AG09319 (cell line): ENCODE measurements around the gene PRKAG3.
A peak's percentile ranks its signal among the peaks of the same experiment; 100 is the strongest.

ENCODE experiments used
- DNase-seq: peaks from one replicate; pipeline ENCODE4 v3.0.0-alpha.2; 2010; ENCODE audit warnings: low read depth; ENCODE audit errors: extremely low read depth
- TF ChIP-seq, protein P1 (sequence below): IDR thresholded peaks from 2 replicates; pipeline ENCODE4 v1.5.1; 2011; ENCODE audit warnings: low read depth, mild to moderate bottlenecking, inconsistent platforms, low read length, moderate library complexity

The PRKAG3 gene

GRCh38 chr2:218788529-218789255 lies 42.9 kb downstream of the PRKAG3 start:
- TF ChIP-seq, protein P1, sequence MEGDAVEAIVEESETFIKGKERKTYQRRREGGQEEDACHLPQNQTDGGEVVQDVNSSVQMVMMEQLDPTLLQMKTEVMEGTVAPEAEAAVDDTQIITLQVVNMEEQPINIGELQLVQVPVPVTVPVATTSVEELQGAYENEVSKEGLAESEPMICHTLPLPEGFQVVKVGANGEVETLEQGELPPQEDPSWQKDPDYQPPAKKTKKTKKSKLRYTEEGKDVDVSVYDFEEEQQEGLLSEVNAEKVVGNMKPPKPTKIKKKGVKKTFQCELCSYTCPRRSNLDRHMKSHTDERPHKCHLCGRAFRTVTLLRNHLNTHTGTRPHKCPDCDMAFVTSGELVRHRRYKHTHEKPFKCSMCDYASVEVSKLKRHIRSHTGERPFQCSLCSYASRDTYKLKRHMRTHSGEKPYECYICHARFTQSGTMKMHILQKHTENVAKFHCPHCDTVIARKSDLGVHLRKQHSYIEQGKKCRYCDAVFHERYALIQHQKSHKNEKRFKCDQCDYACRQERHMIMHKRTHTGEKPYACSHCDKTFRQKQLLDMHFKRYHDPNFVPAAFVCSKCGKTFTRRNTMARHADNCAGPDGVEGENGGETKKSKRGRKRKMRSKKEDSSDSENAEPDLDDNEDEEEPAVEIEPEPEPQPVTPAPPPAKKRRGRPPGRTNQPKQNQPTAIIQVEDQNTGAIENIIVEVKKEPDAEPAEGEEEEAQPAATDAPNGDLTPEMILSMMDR, result no peak
- DNase-seq, result peak; percentile 28

DNA sequence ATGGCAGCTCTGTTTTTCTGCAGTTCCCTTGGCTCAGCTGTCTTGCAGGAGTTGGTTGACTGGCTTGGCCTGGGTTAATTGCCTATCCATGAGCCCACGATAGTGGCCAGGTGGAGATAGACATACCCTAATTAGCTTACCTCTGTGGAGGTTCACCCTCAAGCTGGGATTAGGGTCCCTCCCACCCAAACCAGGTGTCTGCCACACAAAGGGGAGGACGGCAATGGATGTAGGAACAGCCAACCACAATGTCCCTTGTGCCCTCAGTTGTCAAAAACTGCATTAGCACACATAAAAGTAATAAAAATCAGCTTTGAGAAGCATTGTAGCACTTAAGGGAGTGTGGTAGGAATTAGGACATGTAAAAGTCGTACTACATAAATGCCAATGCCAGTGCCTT lies 45.5 kb downstream of the PRKAG3 start:
- TF ChIP-seq, protein P1, result no peak
- no peak for DNase-seq

DNA sequence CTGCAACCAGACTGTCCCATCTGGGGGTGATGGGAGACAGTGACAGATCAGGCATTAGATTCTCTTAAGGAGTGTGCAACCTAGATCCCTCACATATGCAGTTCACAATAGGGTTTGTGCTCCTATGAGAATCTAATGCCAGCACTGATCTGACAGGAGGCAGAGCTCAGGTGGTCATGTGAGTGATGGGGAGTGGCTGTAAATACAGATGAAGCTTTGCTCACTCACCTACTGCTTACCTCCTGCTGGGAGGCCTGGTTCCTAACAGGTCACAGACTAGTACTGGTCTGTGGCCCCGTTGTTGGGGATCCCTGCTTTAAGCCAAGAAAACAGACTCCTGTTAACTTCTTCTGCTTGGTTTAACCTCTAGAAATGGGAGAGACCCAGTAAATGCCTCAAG lies 46.5 kb downstream of the PRKAG3 start:
- TF ChIP-seq, protein P1, result no peak
- DNase-seq, result no peak

- DNase-seq, result no peak
- TF ChIP-seq, protein P1, result no peak
Observed at GRCh38 chr2:218783688-218784087, 47.9 kb downstream of the PRKAG3 start.

GRCh38 chr2:218782528-218782844 lies 49.1 kb downstream of the PRKAG3 start:
- TF ChIP-seq, protein P1, result no peak
- no peak for DNase-seq

DNA sequence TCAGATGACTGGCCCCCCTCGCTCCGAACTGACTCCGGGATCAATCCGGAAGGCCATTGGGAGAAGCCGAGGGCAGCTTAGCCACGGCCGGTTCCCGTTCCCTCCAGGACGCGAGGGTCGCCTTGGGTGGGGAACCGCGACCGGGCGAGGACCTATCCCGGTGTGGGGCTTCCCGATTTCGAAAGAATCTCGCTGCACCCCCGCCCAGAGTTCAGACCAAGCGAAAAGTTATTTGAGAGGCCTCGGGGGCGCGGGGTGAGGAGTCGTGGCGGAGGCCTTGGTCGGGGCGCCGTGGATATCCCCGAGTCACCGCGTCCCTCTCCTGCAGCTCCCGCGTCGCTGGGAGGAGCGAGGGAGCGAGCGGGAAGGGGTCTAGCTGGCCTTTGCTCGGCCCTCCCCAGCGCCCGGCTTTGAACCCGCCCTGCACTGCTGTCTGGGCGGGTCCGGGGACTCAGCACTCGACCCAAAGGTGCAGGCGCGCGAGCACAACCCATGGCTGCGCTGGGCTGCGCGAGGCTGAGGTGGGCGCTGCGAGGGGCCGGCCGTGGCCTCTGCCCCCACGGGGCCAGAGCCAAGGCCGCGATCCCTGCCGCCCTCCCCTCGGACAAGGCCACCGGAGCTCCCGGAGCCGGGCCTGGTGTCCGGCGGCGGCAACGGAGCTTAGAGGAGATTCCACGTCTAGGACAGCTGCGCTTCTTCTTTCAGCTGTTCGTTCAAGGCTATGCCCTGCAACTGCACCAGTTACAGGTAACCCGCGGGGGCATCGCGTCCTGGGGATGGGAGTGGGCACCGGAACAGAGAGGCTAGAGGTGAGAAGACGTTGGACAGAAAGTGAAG lies 49.7 kb downstream of the PRKAG3 start, which contains the start of gene CYP27A1:
Gene CYP27A1, plus strand, starts transcription at position 457 of the 837 bp plus-strand sequence. Its CDS starts 36 bp downstream, at position 493.
- TF ChIP-seq, protein P1, result no peak

More for the DNA sequence above, 49.7 kb downstream of the PRKAG3 start, which contains the start of gene CYP27A1:
- no peak for DNase-seq
